SK-N-SH treated with all-trans-retinoic acid at 6 μM for 48 hours (cell line): ENCODE results near the gene THRAP3.
A peak's percentile ranks its signal among the peaks of the same experiment; 100 is the strongest.

Source experiments
- ATAC-seq: fragments of 200-7000 bp; cut with Tn5 transposase; 3 replicates; pipeline ENCODE4 v1.9.1; 2020; ENCODE audit warnings: mild to moderate bottlenecking, moderate library complexity
- BACH2 ChIP-seq: fragments of 250-450 bp; sonication (Bioruptor Pico); IDR thresholded peaks from 2 replicates; pipeline ENCODE4 v1.9.0; 2021; ENCODE audit warnings: mild to moderate bottlenecking, borderline replicate concordance
- CREB5 ChIP-seq: fragments of 250-450 bp; sonication (Bioruptor Pico); IDR thresholded peaks from 2 replicates; pipeline ENCODE4 v1.5.1; 2020; ENCODE audit warnings: low read depth, mild to moderate bottlenecking, moderate library complexity
- CSDC2 ChIP-seq: fragments of 250-450 bp; sonication (Bioruptor Pico); IDR thresholded peaks from 2 replicates; pipeline ENCODE4 v1.5.0; 2020; ENCODE audit warnings: mild to moderate bottlenecking, moderate library complexity
- CSRNP3 ChIP-seq: fragments of 250-450 bp; sonication (Bioruptor Pico); IDR thresholded peaks from 2 replicates; pipeline ENCODE4 v1.5.1; 2021; ENCODE audit warnings: mild to moderate bottlenecking, moderate library complexity
- ESRRG ChIP-seq: fragments of 250-450 bp; sonication (Bioruptor Pico); IDR thresholded peaks from 2 replicates; pipeline ENCODE4 v1.6.1; 2021; ENCODE audit warnings: mild to moderate bottlenecking
- GLIS3 ChIP-seq: fragments of 250-450 bp; sonication (Bioruptor Pico); IDR thresholded peaks from 2 replicates; pipeline ENCODE4 v1.5.0; 2020; ENCODE audit warnings: mild to moderate bottlenecking, moderate library complexity
- ISL1 ChIP-seq: fragments of 250-450 bp; sonication (Bioruptor Pico); IDR thresholded peaks from 2 replicates; pipeline ENCODE4 v2.1.2; 2022; ENCODE audit warnings: mild to moderate bottlenecking, moderate library complexity
- OSR1 ChIP-seq: fragments of 250-450 bp; sonication (Bioruptor Pico); IDR thresholded peaks from 2 replicates; pipeline ENCODE4 v1.8.0; 2022; ENCODE audit warnings: moderate library complexity, mild to moderate bottlenecking, inconsistent platforms
- PATZ1 ChIP-seq: fragments of 250-450 bp; sonication (Bioruptor Pico); IDR thresholded peaks from 2 replicates; pipeline ENCODE4 v1.8.0; 2020; ENCODE audit warnings: mild to moderate bottlenecking, moderate library complexity, borderline replicate concordance
- POU6F1 ChIP-seq: fragments of 250-450 bp; sonication (Bioruptor Pico); IDR thresholded peaks from 2 replicates; pipeline ENCODE4 v1.8.0; 2021; ENCODE audit warnings: low read depth, mild to moderate bottlenecking, moderate library complexity, borderline replicate concordance
- PPARA ChIP-seq: fragments of 250-450 bp; sonication (Bioruptor Pico); IDR thresholded peaks from 2 replicates; pipeline ENCODE4 v1.5.0; 2020; ENCODE audit warnings: mild to moderate bottlenecking, borderline replicate concordance
- SNAI2 ChIP-seq: fragments of 250-450 bp; sonication (Bioruptor Pico); IDR thresholded peaks from 2 replicates; pipeline ENCODE4 v1.5.0; 2020; ENCODE audit warnings: mild to moderate bottlenecking, moderate library complexity
- TCF4 ChIP-seq: fragments of 250-450 bp; sonication (Bioruptor Pico); IDR thresholded peaks from 2 replicates; pipeline ENCODE4 v1.8.0; 2021; ENCODE audit warnings: mild to moderate bottlenecking, moderate library complexity, borderline replicate concordance
- TSHZ2 ChIP-seq: fragments of 250-450 bp; sonication (Bioruptor Pico); IDR thresholded peaks from 2 replicates; pipeline ENCODE4 v1.5.0; 2020; ENCODE audit warnings: mild to moderate bottlenecking, moderate library complexity
- ZC3H10 ChIP-seq: fragments of 250-450 bp; sonication (Bioruptor Pico); IDR thresholded peaks from 2 replicates; pipeline ENCODE4 v1.5.1; 2021; ENCODE audit warnings: mild to moderate bottlenecking, moderate library complexity
- ZFP3 ChIP-seq: fragments of 250-450 bp; sonication (Bioruptor Pico); IDR thresholded peaks from 2 replicates; pipeline ENCODE4 v1.5.0; 2020; ENCODE audit warnings: mild to moderate bottlenecking, moderate library complexity
- ZFP30 ChIP-seq: fragments of 450-650 bp; formaldehyde crosslinking; IDR thresholded peaks from 2 replicates; pipeline ENCODE4 v1.5.0; 2022; ENCODE audit warnings: mild to moderate bottlenecking, moderate library complexity
- ZNF565 ChIP-seq: fragments of 450-650 bp; formaldehyde crosslinking; conservative IDR thresholded peaks from 2 replicates; pipeline ENCODE4 v1.5.0; 2020; ENCODE audit warnings: low read depth, mild to moderate bottlenecking, moderate library complexity
- ZNF70 ChIP-seq: fragments of 450-650 bp; formaldehyde crosslinking; IDR thresholded peaks from 2 replicates; pipeline ENCODE4 v1.5.0; 2020; ENCODE audit warnings: mild to moderate bottlenecking, moderate library complexity

THRAP3 gene

GRCh38 chr1:36322786-36323635, 98.8 kb downstream of the THRAP3 start:
- TF ChIP-seq CREB5 (CRISPR knock-in tag) (no peak), ESRRG (no peak; the same call in 1 of the 2 replicates), CSRNP3 (no peak), POU6F1 (CRISPR knock-in tag) (no peak), BACH2 (CRISPR knock-in tag) (no peak), OSR1 (CRISPR knock-in tag) (no peak), ZFP30 (CRISPR knock-in tag) (no peak), ZNF565 (no peak), TSHZ2 (CRISPR knock-in tag) (no peak), ZFP3 (CRISPR knock-in tag) (no peak), ZNF70 (no peak), SNAI2 (no peak), CSDC2 (no peak), ZC3H10 (no peak), TCF4 (CRISPR knock-in tag) (no peak), ISL1 (CRISPR knock-in tag) (no peak), PATZ1 (CRISPR knock-in tag) (no peak), GLIS3 (no peak), PPARA (CRISPR knock-in tag) (no peak)
- ATAC-seq: peak; percentile 50

- TF ChIP-seq PATZ1 (CRISPR knock-in tag) (no peak), OSR1 (CRISPR knock-in tag) (no peak), PPARA (CRISPR knock-in tag) (no peak), TSHZ2 (CRISPR knock-in tag) (no peak)
- ATAC-seq: peak; percentile 67
These were observed 99.6 kb downstream of the THRAP3 start, which contains the start of gene EVA1B for GRCh38 chr1:36323636-36324352. EVA1B (minus strand) TSS chr1:36323645; CDS start chr1:36323037, 608 bp downstream.
